Measurements from ENCODE around the gene KAT6B.

KAT6B gene

DNA sequence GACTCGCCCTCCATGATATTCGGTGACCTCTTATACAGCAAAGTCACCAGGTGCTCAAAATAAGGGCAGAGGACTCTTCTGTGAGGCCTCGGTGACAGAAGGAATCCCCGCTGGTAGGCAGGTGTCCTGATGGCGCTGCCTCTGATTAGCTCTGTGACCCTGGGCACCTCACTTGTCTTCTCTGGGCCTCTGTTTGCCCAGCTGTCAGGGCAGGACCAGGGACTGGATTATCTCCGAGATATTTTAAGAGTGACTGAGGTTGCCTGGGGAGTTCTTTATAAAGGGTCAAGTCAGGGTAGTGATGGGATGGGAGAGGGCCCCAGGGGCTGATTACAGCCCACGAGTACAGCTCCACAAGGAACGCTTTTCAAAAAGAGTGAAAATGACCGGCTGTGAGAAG, 214.2 kb downstream of the KAT6B start:
- TF ChIP-seq, protein P1, sequence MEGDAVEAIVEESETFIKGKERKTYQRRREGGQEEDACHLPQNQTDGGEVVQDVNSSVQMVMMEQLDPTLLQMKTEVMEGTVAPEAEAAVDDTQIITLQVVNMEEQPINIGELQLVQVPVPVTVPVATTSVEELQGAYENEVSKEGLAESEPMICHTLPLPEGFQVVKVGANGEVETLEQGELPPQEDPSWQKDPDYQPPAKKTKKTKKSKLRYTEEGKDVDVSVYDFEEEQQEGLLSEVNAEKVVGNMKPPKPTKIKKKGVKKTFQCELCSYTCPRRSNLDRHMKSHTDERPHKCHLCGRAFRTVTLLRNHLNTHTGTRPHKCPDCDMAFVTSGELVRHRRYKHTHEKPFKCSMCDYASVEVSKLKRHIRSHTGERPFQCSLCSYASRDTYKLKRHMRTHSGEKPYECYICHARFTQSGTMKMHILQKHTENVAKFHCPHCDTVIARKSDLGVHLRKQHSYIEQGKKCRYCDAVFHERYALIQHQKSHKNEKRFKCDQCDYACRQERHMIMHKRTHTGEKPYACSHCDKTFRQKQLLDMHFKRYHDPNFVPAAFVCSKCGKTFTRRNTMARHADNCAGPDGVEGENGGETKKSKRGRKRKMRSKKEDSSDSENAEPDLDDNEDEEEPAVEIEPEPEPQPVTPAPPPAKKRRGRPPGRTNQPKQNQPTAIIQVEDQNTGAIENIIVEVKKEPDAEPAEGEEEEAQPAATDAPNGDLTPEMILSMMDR (IDR thresholded peaks at IDR 0.05; ENCODE audit: control insufficient read depth, insufficient read depth, low read depth, low read length, missing control alignments), result no peak
- no peak for DNase-seq (ENCODE audit: low read depth)
- no peak overlapping the region for H3K4me3 ChIP-seq (ENCODE audit: control insufficient read depth, low read depth, low read length)

DNA sequence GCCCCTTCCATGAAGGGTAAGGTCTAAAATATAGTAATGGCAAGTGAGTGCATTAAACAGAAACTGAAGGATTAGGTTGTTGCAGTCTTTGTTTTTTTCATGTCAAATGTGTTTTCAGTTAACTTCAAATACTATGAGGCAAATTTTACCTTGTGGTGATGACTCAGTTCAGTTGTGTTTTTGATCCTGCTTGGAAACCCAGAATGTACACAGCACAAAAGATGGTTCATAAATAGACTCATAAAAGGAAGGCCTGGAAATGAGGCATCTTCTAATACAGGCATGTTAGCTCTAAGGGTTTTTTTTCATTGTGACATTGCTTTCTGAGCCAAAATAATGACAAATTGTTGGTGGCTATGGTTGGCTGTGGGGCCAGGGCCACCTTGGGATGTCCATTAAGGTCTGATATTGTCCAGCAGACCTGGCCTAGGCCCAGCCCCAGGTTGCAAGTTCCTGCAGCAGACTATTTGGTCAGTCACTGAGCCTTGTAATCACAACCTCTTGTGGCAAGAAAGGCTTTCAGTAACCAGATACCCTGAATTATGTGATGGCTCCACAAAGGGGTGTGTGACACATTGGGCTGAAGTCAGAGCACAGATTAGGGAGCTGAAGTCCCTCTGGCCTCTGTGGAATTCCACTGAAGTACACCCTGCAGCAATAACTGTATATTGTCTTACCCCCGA, 216.0 kb downstream of the KAT6B start:
- DNase-seq (ENCODE audit: low read depth), result peak; percentile 82
- TF ChIP-seq, protein P1 (IDR thresholded peaks at IDR 0.05; ENCODE audit: control insufficient read depth, insufficient read depth, low read depth, low read length, missing control alignments), result no peak
- H3K4me3 ChIP-seq (ENCODE audit: control insufficient read depth, low read depth, low read length), result no peak overlapping the region

DNA sequence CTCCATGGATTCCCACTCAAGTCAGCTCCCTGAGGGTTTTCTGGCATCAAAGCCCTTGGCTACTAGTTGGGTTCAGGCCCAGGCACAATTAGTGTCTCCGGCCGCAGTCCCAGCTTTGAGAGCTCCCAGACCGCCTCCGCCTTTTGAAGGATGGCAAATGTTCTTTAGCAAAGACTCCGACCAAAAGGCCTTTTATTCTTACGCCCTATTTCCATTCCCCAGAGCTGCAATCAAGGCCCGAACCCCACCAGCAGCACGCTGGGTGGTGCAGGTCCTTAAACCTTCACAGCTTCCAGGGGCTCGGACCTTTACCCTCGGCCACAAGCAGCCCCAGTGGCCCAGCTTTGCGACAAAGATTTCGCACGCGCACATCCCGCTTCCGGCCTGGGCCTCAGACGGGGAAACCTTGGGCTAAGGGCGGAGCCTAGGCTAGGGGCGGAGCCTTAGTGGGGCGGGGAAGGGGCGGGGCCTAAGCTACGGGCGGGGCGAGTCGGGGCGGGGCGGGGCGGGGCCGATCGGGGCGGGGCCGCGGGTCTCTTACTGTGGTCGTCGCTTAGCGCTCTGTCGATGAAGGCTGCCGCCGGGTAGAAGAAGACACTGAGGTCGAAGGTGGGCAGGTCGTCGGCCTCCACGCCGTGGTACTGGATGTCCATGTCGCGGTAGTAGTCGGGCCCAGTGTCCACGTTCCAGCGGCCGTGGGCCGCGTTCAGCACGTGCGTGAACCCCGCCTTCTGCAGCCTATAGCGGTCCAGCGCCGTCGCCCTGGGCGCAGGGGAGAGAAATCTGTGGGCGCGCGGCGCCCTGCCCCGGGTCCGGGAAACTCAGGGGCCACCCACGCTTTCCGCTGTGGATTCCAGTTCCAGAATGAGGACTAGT, 217.1 kb downstream of the KAT6B start:
- no peak overlapping the region for H3K4me3 ChIP-seq (ENCODE audit: control insufficient read depth, low read depth, low read length)
- DNase-seq (ENCODE audit: low read depth), result no peak
- TF ChIP-seq, protein P1 (IDR thresholded peaks at IDR 0.05; ENCODE audit: control insufficient read depth, insufficient read depth, low read depth, low read length, missing control alignments), result no peak

DNA sequence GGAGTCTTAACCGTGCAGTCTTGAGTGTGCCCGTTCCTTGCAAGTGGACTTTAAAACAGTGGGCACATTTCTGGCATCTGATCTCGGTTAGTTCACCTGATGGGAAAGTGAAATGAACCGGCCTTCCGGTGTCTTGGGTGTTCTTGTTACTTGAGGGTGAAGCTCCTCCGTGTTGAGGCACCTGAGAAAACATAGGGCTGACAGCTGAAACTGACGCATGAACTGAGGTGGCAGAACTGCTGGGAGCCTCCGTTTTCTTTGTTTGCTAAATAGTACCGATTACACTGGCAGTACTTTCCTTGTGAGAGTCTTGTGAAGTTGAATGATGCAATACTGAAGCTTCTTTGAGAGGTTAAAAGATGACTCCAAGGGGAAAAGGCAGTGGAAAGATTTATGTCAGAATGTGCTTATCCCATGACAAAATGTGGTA, 222.3 kb downstream of the KAT6B start:
- TF ChIP-seq, protein P1 (IDR thresholded peaks at IDR 0.05; ENCODE audit: control insufficient read depth, insufficient read depth, low read depth, low read length, missing control alignments), result no peak
- H3K4me3 ChIP-seq (ENCODE audit: control insufficient read depth, low read depth, low read length), result no peak overlapping the region
- no peak for DNase-seq (ENCODE audit: low read depth)

DNA sequence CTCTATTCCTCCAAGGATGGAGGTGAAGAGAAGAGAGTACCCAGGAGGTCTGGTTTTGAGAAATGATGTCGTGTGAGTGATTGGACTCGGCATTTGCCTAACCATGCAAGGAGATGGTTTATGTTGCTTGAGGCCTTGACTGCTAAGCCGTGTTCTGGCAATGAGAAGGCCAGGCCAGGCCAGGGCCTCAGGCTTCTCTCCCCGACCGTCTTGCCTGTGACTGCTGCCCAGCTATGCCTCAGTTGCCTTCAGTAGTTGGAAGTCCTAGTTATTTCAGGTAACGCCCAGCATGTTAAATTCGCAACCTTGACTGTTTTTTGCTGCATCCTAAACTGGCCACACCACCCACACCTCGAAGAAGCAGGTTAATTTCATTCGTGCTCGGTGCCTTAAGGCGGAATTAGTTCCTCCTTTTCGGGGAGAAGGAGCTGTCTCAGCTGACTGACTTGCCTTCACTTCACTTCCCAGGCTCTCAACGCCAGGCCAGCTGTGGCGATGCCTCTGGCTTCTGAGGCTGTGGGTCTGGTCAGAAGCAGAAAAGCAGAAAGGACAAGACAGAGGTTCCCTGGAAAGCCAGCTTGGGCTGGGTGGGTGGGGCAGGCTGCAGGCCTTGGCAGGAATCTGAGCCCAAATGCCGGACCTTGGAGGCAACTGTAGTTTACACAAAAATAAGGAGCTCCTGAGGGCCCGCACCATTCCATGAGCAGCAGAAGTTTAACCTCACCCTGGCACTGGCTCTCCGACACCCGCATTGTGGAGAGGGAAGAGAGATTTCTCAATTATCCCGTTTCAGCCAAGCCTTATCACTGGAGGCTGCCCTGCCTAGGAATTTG, 223.1 kb downstream of the KAT6B start:
- no peak overlapping the region for H3K4me3 ChIP-seq (ENCODE audit: control insufficient read depth, low read depth, low read length)
- TF ChIP-seq, protein P1 (IDR thresholded peaks at IDR 0.05; ENCODE audit: control insufficient read depth, insufficient read depth, low read depth, low read length, missing control alignments), result no peak
- DNase-seq (ENCODE audit: low read depth), result no peak
